Measurements from ENCODE around the gene ERGIC1.

The ERGIC1 gene

DNA sequence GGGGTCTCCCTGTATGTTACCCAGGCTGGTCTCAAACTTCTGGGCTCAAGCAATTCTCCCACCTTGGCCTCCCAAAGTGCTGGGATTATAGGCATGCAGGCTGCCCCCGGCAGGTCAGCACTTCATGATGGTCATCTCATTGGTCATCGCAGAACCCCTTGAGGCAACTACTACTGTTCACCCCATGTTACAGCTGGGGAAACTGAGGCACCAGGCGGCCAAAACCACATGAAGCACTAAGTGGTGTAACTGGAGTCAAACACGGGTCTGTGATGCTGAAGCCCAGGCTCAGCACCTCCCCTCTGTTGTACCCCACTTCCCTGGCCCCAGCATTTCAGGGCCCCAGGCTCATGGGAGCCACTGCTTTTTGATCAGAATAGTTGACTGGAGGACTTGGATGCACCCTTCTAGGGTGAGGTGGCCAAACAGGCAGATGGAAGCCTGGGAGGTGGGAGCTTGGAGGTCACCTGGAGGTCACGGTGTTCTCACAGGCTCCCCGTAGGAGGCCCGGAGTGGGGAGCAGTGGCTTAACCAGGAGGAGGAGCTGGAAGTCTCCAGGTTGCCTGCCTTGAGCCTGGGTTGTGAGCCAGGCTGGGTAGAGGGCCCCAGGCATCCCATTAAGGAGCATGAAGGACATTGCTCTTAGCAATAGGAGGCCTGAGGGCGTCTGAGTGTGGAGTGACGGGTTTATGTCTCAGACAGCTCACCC is 67.9 kb downstream of the ERGIC1 start:
- DNase-seq (ENCODE audit: low read depth in 2 of 2), result no peak

DNA sequence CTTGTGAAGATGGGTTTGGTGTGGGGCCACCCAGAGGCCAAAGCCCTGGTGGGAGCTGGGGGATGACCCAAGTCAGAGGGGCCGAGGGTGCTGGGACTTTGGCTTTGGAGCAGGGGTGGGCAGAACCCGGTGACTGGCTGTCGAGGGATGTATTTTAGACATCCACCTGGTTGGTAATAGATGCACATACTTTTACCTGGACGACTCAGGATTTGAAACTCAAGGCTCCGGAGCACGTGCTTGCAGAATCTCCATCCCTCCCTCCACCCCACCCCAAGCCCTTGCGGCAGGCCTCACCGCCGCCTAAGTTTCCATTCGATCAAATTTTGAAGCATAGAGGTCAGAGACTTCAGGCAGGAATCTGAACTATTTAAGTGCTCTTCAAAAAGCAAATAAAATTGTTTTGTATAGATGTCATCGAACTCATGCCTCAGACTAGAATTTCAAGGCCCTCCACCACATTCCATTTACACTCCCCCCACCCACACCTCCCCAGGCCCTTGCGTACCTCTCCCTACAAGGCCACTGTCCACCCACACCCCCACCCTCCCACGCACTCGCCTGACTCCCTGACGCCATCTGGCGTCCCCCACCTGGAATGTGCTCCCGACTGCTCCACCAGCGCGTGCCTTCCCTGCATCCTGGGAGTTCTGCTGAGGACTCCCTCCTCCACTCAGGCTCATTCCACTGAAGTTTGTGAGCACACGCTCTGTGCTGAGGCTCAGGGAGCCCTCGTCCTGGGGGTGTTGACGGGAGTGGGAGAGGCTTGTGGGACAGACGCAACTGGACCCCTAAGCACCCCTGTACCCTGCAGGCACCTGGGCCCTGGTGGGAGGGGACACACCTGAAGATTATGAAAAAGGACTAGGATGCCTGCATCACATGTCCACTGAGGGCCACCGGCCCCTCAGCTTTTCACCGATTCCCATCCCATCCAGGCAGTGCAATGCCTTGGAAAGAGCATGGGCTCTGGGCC is 68.7 kb downstream of the ERGIC1 start:
- DNase-seq (ENCODE audit: low read depth in 2 of 2), result no peak

DNA sequence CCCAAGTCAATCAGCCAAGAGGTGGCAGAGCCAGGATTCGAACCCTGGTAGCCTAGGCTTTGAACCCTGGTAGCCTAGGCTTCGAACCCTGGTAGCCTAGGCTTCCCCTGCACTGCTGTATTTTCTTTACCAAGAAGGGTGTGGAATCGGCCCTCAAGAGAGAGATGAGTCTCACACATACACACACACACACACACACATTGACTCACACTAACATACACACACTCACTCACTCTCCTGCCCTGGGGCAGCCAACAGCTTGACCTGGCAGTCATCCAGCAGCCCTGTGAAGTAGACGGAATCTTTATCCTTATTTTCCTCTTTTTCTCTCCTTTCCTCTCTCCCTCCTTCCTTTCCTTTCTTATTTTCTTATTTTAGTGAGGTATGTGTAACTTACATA is 69.7 kb downstream of the ERGIC1 start:
- no peak for DNase-seq (ENCODE audit: low read depth in 2 of 2)

DNA sequence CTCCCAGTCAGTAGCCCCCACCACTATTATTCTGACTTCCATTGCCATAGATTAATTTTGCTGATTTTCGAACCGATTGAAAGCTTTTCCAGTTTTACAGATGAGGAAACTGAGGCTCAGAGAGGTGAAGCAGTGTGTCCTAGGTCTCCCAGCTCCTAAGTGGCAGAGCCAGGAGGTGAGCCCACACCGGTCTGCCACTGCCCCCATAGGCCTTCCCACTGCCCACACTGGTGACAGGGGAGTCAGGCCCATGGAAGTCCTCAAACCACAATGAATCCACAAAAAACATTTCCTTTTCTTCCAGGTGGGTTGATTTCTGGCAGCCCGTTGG is 70.2 kb downstream of the ERGIC1 start:
- DNase-seq (ENCODE audit: low read depth in 2 of 2), result no peak

DNA sequence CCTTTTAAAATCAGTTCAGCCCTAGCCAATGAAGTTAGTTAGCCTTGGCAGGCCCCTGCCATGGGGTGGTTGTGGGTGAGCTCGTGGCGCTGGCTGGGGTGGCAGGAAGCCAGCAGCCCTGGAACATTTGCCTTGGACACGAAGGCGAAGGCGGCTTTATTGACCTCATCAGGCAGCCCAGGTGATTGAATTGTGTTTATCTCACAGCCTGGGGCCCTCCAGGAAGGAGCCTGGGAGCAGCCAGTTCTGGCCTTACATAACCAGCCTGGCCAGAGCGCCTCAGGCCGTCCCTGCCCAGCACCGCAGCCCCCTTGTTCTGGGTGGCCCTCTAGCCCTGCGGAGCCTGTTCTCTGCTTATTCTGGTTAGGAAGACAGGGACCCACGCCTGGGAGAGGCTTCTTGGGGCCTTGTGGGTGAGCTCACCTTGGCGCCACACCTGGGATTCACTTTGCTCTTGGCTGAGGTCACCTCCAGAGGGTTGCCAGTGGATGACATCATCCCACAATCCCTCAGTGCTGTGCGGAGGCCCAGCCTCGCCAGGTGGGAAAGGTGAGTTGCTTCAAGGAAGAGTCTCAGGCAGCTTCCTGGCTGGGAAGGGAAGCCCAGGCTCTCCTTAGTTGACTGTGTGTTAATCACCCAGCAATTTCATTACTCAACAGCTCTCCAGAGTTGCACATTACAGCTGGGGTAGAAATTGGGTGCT is 70.7 kb downstream of the ERGIC1 start:
- DNase-seq (ENCODE audit: low read depth in 2 of 2), result no peak

DNA sequence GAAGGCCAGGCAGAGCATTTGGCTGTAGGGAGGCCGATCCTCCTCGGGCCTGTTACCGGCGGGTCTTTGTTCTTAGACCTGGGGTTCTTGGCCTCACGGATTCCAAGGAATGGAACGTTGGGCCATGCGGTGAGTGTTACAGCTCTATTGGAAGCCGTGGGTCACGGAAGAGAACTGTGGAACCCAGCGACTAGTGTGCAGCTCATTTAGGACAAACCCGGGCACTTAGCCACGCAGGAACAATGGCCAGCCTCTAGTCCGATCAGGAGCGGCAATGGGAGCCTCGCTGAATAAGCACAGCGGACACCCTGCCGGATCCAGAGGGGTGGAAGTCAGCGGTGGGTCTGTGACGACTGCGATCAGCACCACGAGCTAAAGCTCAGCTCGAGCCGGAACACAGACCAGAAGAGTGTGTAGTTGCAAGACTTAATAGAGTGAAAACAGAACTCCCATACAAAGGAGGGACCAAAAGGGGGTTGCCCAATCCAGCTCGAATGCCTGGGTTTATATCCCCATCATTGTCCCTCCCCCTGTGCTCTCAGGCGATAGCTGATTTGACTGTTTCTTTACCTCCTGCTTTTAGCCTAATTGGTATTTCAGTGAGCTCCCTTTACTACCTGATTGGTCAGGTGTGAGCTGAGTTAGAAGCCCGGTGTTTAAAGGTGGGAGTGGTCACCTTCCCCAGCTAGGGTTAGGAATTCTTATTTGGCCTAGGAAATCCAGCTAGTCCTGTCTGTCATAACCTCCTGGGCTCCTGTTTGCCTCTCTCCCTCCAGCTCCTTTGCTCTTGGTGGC is 71.5 kb downstream of the ERGIC1 start:
- no peak for DNase-seq (ENCODE audit: low read depth in 2 of 2)

DNA sequence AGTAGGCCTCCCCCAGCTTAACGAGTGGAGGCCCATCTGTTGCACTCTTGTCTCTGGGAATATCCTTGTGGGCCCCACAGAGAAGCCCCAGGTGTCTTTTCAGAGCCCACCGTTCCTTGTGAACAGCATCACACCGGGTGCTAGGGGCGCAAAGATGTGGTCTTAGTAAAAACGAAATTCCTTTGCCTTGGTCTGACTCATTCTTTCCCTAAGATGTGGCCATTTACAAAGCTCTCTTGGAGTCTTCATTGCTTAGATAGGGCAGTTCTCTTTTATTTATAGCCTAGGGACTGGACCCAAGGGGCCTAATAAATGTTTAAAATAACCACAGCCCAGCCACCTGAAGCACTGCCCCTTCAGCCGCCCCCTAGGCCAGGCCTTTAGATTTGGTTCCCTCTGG is 72.4 kb downstream of the ERGIC1 start:
- DNase-seq (ENCODE audit: low read depth in 2 of 2), result no peak

DNA sequence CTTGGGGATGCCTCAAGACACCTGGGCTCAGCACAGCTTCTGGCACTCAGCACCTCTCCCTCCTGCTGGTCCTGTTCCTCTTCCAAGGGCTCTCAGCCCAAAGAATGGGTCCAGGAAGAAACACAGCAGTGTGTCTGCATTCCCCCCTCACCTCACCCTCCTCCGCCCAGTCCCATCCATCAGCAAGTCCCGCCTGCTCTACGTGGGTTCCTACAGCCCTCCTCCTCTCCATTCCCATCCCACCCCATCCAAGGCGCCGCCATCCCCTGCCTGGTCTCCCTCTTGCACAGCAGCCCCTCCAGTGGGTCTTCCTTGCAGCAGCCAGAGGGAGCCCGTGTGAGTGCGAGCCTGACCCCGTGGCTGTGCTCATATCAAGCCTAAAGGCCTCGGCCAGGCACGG is 72.8 kb downstream of the ERGIC1 start:
- no peak for DNase-seq (ENCODE audit: low read depth in 2 of 2)

DNA sequence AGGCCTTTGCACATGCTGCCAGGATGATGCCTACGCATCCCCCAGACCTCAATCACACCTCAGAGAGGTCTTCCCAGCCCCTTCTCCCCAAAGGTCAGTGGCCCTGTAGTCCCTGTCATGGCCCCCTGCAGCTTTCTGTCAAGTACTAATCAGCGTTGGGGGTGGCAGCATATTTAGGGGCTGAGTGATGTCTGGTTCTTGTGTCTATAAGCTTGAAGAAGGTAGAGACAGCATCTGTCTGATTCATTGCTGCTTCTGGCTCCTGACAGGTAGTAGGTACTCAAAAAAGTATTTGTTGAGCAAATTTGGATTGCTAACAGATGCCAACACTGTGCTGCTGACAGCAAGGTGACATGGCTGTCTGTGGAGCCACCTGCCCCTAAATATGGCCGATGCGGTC is 73.6 kb downstream of the ERGIC1 start:
- DNase-seq (ENCODE audit: low read depth in 2 of 2), result no peak

DNA sequence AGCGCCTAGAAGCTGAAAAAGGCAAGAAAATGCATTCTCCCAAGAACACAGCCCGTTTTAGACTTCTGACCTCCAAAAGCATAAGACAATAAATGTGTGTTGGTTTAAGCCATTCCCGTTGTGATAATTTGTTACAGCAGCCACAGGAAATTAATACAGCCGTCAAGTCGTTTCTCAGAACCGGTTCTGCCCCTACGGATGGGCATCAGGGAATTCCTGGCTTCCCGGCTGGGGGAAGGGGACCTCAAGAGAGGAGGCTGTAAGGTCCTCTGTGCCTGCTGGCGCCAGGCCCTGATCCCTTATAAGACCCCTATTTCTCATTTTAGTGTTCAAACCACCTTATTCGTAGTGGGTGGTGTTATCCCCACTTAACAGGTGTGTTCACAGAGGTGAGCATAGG is 74.6 kb downstream of the ERGIC1 start:
- DNase-seq (ENCODE audit: low read depth in 2 of 2), result no peak

DNA sequence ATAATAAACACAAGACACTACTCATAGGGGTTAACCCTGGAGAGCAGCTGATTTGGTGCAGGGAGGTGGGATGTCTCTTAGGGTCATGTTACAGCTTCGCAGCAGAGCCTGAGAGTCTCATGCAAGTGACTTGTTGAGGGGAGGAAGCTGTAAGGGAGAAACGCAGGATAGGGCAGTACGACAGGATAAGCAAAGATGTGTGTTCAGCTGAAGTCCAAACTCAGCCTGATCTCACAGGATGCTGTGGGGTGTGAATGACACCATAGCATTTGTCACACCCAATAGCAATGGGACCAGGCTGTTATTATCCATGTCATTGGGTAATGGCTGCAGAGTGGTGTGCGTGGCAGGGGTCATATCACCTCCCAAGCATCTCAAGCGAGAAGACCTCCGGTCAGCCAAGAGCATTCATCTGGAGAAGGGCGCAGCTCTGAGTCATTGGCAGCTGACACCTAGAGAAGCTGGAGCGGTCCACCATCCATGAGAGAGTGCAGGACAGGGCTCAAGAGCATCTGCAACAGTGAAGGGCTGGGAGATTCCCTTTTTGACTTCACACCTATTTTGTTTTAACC is 76.0 kb downstream of the ERGIC1 start:
- no peak for DNase-seq (ENCODE audit: low read depth in 2 of 2)

DNA sequence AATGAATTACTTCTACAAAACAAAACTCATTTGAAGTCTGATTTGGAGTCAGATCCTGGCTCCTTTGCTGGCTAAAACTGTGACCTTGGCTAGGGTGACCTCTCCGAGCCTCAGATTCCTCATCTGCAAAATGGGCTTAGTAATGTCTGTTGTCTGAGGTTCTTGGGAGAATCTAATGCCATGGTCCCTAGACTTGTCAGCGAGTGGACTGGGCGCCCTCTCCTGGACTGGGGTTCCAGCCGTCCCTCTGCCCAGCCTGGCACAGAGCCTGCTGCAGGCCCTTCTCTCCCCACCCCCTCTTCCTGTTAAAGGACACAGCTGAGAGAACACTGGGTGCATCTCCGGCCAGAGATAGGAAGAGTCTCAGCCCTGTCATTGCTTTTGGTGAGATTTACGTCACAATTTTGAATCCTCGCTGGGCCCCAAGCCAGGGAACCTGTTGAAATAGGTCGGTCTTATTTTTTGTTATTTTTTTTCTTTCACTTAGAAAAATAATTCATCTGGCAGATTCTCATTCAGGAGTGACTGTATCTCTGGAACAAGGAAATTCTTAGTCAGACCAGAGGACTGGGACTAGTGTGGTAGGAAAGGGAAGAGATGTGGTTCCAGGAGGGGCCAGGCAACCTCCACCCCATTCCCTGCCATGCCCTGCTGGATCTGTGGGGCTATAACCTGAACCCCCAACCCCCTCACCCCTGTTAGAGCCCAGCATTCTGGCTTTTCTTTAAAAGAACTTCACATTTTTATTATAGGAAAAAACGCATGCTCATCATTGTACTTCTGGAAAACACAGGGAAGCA is 77.0 kb downstream of the ERGIC1 start:
- DNase-seq (ENCODE audit: low read depth in 2 of 2), result no peak

DNA sequence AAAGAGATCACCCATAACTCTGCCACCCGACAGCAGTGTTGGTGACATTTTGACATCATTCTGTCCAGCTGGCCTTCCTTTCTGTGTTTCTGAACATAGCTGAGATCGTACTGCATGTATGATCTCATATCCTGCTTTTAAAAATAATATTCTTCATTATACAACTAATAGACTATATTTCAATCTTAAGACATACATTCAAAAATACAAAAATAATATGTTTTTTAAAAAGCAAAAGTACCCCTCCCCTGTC is 77.5 kb downstream of the ERGIC1 start:
- no peak for DNase-seq (ENCODE audit: low read depth in 2 of 2)

DNA sequence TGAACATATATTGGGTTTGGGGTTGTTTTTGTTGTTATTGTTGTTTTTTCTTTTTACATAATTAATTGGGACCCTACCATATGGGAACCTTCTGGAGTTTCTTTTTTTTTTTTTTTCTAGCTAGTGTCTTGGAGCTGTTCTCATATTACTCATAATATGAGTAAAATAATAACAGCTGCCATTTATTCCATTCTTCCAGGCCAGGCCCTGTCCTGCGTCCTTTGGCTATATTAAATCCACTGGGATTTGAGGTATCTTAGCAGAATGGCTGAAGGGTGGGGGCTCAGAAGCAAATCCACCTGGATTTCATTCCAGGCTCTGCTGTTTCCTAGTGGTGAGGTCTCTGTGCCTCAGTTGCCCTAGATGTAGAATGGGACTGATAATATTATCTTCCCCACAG is 77.9 kb downstream of the ERGIC1 start:
- no peak for DNase-seq (ENCODE audit: low read depth in 2 of 2)

DNA sequence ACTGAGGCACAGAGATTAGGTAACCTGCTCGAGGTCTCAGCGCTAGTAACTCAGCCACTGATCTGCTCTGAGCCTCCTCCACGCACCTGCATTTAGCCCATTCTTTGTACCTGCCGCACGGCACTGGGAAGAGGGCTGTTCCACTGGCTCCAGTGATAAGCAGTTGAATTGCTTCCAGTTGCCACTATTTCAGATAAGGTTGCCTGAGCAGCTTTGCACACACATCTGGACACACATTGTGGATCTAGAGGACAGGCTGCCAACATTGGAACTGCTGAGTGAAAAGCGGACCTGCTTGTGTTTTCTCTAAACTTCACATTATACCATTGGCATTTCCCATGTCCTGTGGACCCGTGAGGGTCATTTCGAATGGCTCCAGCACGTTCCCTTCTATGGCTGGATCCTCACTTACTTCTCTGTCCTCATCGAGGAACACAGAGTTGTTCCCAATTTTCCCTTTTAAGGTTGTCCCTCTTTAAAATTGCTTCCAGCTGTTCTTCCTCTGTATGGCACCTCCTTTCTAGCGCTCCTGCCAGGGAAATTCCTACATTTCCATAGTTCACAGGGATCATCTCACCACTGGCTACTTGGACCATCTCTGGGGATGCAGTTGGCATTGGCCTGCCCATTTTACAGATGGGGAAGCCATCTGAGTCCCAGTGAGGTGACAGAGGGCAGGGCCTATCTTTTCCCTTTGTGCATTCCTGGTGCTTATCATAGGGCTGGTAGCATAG is 79.2 kb downstream of the ERGIC1 start:
- DNase-seq (ENCODE audit: low read depth in 2 of 2), result no peak

DNA sequence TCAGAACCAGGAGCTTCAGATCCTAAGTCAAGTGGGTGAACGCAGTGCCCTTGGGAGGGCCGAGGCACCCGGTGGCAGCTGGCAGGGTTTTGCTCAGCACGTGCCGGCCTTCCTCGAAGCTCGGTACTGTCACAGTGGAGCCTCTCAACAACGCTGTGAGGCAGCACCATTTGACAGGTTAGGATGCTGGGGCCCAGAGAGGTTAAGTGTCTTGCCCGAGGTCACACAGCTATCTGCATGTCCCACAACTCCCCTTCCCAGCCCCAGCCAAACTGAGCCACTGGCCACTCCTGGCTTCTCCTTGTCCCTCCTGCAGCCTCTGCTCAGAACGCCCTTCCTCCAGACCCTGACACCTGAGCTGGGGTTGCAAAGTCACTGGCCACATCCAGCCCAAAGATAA is 81.5 kb downstream of the ERGIC1 start:
- no peak for DNase-seq (ENCODE audit: low read depth in 2 of 2)

DNA sequence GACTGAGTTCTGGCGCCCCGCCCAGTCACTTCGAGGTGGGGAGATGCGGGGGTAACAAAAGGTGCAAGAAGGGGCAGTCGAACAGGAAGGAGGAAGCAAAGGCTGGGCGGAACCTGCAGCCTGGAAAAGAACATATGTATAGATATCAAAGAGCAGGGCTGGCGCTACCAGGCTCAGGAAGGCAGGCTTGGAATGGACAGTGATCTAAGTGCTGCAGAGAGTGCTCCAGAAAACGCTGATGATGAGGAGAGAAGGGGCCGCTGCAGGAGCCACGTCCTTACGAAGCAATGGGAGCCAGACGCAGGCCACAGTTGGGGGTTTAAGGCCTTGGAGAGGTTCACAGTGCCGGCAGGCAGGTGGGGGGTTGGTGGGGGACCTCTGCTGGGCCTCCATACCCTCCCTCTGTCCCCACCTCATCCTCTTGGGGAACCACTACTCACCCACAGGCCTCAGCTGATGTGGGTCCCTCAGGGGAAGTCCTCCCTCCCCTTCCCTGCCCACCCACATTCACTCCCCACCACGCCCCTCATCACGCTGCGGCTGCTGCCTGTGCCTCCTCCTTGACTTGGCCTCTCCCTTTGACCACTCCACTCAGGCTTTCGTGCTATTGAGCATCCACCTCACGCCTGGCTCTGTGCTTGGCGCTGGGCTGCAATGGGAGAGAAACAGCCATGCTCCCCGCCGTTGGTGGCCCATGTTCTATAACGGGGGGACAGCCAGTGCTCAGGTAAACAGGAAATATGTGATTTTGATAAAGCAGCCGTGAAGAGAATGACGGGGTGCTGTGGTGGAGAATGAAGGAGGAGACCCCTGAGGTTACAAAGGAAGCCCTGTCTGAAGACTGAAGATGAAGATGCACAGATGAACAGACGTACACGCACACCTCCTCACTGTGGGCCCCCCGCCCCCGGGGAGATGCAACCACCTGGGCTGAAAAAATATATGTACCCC is 84.6 kb downstream of the ERGIC1 start:
- DNase-seq (ENCODE audit: low read depth in 2 of 2), result no peak

DNA sequence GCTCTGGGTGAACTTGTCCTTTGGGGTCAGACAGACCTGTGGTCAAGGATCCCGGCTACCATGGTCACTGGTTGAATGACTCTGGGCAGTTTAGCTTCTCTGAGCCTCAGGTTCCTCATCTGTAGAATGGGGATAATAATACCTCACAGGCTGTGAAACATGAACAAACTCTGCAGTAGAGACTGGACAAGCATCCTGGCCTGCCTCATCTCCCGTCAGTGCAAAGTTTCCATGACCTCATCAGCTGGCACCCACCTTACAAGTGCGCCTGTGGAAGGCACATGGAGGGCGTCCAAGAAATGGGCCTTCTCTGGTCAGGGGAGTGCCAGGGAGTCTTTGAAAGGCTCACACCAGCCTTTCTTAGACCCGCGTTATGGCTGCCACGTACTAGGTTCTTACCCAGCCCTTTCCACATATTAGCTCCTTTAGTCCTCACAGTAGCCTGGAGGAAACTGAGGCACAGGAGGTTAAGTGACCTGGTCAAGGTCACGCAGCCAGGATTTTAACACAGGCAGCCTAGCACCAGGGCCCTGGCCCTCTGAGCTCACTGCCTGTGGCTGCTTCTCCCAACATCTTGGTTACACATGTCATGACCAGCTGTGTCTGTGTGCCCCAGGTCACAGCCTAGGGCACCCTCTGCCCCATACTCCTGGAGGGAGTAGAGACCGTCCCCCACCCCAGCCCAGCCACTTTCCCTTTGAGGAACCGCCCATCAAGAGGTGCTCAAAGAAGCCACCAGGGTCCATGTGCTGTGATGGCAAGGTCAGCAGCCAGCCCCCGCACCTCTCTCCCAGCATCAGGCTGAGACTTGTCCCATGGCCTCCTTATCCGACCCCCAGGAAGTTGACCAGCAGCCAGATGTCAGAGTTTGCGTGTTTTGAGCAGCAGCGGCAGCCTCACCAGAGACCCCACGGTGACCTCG is 85.7 kb downstream of the ERGIC1 start:
- no peak for DNase-seq (ENCODE audit: low read depth in 2 of 2)

Measured in stimulated activated CD4-positive, alpha-beta T cell treated with anti-CD3 and anti-CD28 coated beads, Interleukin-12 subunit alpha, Interleukin-12 subunit beta, amount 100 ng/mL, for 24 hours (primary cell).